ENCODE measurements around the gene WNT7B. TPM values are rescaled to one million over a fixed set of nuclear protein-coding genes. Genes with fewer than 3 reads are reported as not detected.
A peak's percentile ranks its signal among the peaks of the same experiment; 100 is the strongest.

WNT7B gene
- polyA plus RNA-seq, 1 of the 3 experiments (the other 2 are of a cell fraction) = 0.13 TPM

DNA sequence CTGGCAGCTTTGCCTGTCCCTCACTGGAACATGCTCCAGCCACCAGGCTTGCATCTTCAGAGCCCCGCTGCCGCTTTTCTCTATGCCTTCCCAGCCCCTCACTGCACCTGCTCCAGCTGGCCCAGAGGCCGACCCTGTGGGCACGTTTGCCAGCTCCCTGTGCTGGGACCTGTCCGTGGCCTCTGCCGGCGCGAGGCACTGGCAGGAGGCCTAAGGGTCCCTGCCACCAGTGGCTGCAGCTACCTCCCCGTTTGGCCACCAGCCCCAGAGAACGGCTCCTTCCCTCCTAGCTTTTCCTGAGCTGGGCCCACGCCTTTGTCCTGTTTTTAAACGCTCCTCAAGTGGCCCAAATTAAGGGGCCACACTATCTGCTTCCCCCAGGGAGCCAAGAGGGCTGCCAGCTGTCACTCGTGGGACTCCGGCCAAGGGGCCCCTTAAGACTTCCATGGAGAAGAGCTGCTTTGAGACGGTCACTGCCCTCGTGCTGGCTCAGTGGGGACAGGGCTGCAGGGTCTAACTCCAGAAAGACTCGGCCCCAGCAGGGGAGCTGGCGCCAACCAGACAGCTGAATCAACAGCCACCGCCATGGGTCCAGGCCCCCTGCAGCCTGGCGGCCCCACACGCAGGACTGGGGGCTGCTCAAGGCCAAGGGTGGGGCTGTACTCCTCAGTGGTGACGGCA is 24.6 kb upstream of the WNT7B start:
- Histone ChIP-seq H3K79me2 (ENCODE audit: insufficient read depth) (peaks cover 20% of the 10 kb centered on the region), H3K27me3 (ENCODE audit: insufficient read depth) (no peaks in the 10 kb centered on the region), H3K4me1 (ENCODE audit: control insufficient read depth in 1 of 2, insufficient read depth in 2 of 2, low read depth in 1 of 2, low read length in 1 of 2) (peaks cover 44 to 58% of the 10 kb centered on the region in 2 experiments), H3K36me3 (replicated peaks in 1 of 2; ENCODE audit: control insufficient read depth in 1 of 2, insufficient read depth in 2 of 2, low read length in 1 of 2) (no peaks in the 10 kb centered on the region), H3K4me3 (ENCODE audit: low read depth in 2 of 2, low read length in 1 of 2) (no peak overlapping the region), H4K20me1 (ENCODE audit: insufficient read depth) (no peaks in the 10 kb centered on the region), H3K9me2 (no peaks in the 10 kb centered on the region), H2AFZ (ENCODE audit: low read depth) (no peak overlapping the region), H3K27ac (ENCODE audit: low read depth in 2 of 2, low read length in 1 of 2) (peak overlapping the region in 1 of 2 experiments; percentile 41; a peak in 2 of 4 replicates), H3F3A (replicated peaks; ENCODE audit: insufficient read depth) (peaks cover 14% of the 10 kb centered on the region), H3K4me2 (no peak overlapping the region), H3K9me3 (no peaks in the 10 kb centered on the region), H3K9ac (no peak overlapping the region)
- TF ChIP-seq EZH2phosphoT487 (IDR thresholded peaks at IDR 0.05; ENCODE audit: borderline replicate concordance, low read depth) (no peak), CHD2 (IDR thresholded peaks at IDR 0.05; ENCODE audit: low read length, partially characterized antibody) (no peak), SIN3A (IDR thresholded peaks at IDR 0.05; ENCODE audit: borderline replicate concordance, low read depth, low read length) (no peak), NFIC (IDR thresholded peaks at IDR 0.05; ENCODE audit: borderline replicate concordance) (no peak), TAF1 (IDR thresholded peaks at IDR 0.05; ENCODE audit: borderline replicate concordance, low read depth, low read length) (no peak), TCF12 (IDR thresholded peaks at IDR 0.05) (no peak)
- TF ChIP-seq, protein P1, sequence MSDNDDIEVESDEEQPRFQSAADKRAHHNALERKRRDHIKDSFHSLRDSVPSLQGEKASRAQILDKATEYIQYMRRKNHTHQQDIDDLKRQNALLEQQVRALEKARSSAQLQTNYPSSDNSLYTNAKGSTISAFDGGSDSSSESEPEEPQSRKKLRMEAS (IDR thresholded peaks at IDR 0.05; ENCODE audit: low read depth) = no peak
- CTCF ChIA-PET = interaction anchor here (0.9 to 2.6 kb wide), 6 partner anchors 12 to 121 kb away, joined by 3 to 14 read pairs (median 4); no protein-coding TSS in a partner anchor
- no peak for DNase-seq
- 87% methylated on average over 14 of the region's 22 CpGs for WGBS (ENCODE audit: low lambda C conversion rate)
- POLR2A ChIA-PET = interaction anchor here (0.6 to 1.3 kb wide), 4 partner anchors 11 to 250 kb away, joined by 3 read pairs; no protein-coding TSS in a partner anchor

- 90% methylated on average over 2 of the region's 3 CpGs for WGBS (ENCODE audit: low lambda C conversion rate)
- POLR2A ChIA-PET = interaction anchor here (0.6 to 1.3 kb wide), 4 partner anchors 12 to 251 kb away, joined by 3 read pairs; no protein-coding TSS in a partner anchor
- peaks cover 44 to 58% of the 10 kb centered on the region in 2 experiments for H3K4me1 ChIP-seq (ENCODE audit: control insufficient read depth in 1 of 2, insufficient read depth in 2 of 2, low read depth in 1 of 2, low read length in 1 of 2)
Observed at GRCh38 chr22:46001046-46001425, 24.1 kb upstream of the WNT7B start.

More at GRCh38 chr22:46001046-46001425, 24.1 kb upstream of the WNT7B start:
- Histone ChIP-seq H3K9me3 (no peaks in the 10 kb centered on the region), H4K20me1 (ENCODE audit: insufficient read depth) (no peaks in the 10 kb centered on the region), H3K79me2 (ENCODE audit: insufficient read depth) (peaks cover 19% of the 10 kb centered on the region; the same call in 1 of the 2 replicates), H3F3A (replicated peaks; ENCODE audit: insufficient read depth) (peaks cover 11% of the 10 kb centered on the region), H3K9ac (no peak overlapping the region), H2AFZ (ENCODE audit: low read depth) (no peak overlapping the region), H3K27ac (ENCODE audit: low read depth in 2 of 2, low read length in 1 of 2) (peak overlapping the region in 1 of 2 experiments; percentile 28; a peak in 1 of 4 replicates), H3K4me3 (ENCODE audit: low read depth in 2 of 2, low read length in 1 of 2) (no peak overlapping the region), H3K4me2 (no peak overlapping the region), H3K27me3 (ENCODE audit: insufficient read depth) (no peaks in the 10 kb centered on the region), H3K9me2 (no peaks in the 10 kb centered on the region), H3K36me3 (replicated peaks in 1 of 2; ENCODE audit: control insufficient read depth in 1 of 2, insufficient read depth in 2 of 2, low read length in 1 of 2) (no peaks in the 10 kb centered on the region)
- CTCF ChIA-PET = interaction anchor here (0.9 to 1.5 kb wide), 5 partner anchors 12 to 122 kb away, joined by 3 to 5 read pairs (median 4); no protein-coding TSS in a partner anchor
- TF ChIP-seq, protein P1 (IDR thresholded peaks at IDR 0.05; ENCODE audit: low read depth) = no peak
- DNase-seq = no peak
